Activated CD4-positive, alpha-beta T cell treated with anti-CD3 and anti-CD28 coated beads for 48 hours (primary cell): ENCODE data around the gene CTAGE1.
"Not testable (repeated sequence)": the region's sequence is repeated elsewhere in the genome, so short reads cannot be mapped to it uniquely, and the experiment has no call there.

Experiments used
- DNase-seq: peaks from one replicate; pipeline ENCODE4 v3.0.0-alpha.2; 2020

CTAGE1 gene

GRCh38 chr18:22433956-22434355 lies 16.2 kb upstream of the CTAGE1 start:
- DNase-seq = no peak

- no peak for DNase-seq
Measured at GRCh38 chr18:22432657-22433137, 15.0 kb upstream of the CTAGE1 start.

- no peak for DNase-seq
Measured at GRCh38 chr18:22429564-22429963, 11.8 kb upstream of the CTAGE1 start.

GRCh38 chr18:22428672-22429071 lies 11.0 kb upstream of the CTAGE1 start:
- DNase-seq = no peak

- no peak for DNase-seq
Measured at GRCh38 chr18:22427822-22428549, 10.3 kb upstream of the CTAGE1 start.

- DNase-seq = no peak
Measured at GRCh38 chr18:22424565-22424963, 6.8 kb upstream of the CTAGE1 start.

- DNase-seq = no peak
Measured at GRCh38 chr18:22423878-22424564, 6.3 kb upstream of the CTAGE1 start.

- no peak for DNase-seq
Measured at GRCh38 chr18:22422909-22423548, 5.3 kb upstream of the CTAGE1 start.

- no peak for DNase-seq
Measured at GRCh38 chr18:22420652-22421051, 2.9 kb upstream of the CTAGE1 start.

- DNase-seq = no peak
Measured at GRCh38 chr18:22412176-22412911, 5.4 kb downstream of the CTAGE1 start.

GRCh38 chr18:22411446-22411845 lies 6.3 kb downstream of the CTAGE1 start:
- DNase-seq = no peak

GRCh38 chr18:22410126-22410525 lies 7.6 kb downstream of the CTAGE1 start:
- DNase-seq = no peak

- no peak for DNase-seq
Measured at GRCh38 chr18:22409445-22409844, 8.3 kb downstream of the CTAGE1 start.

GRCh38 chr18:22408059-22408458 lies 9.7 kb downstream of the CTAGE1 start:
- no peak for DNase-seq

GRCh38 chr18:22405142-22405541 lies 12.6 kb downstream of the CTAGE1 start:
- DNase-seq = no peak

GRCh38 chr18:22403950-22404349 lies 13.8 kb downstream of the CTAGE1 start:
- no peak for DNase-seq

GRCh38 chr18:22399949-22400348 lies 17.8 kb downstream of the CTAGE1 start:
- DNase-seq = no peak

- no peak for DNase-seq
Measured at GRCh38 chr18:22398464-22398863, 19.3 kb downstream of the CTAGE1 start.

- DNase-seq = no peak
Measured at GRCh38 chr18:22394428-22394827, 23.3 kb downstream of the CTAGE1 start.

GRCh38 chr18:22393164-22393563 lies 24.6 kb downstream of the CTAGE1 start:
- DNase-seq = not testable (repeated sequence)

- peak; percentile 22 for DNase-seq
Measured at GRCh38 chr18:22391407-22392345, 26.0 kb downstream of the CTAGE1 start.

GRCh38 chr18:22387787-22388186 lies 29.9 kb downstream of the CTAGE1 start:
- DNase-seq = no peak
